Lower lobe of right lung (tissue), 2 donors: Measurements from ENCODE around the gene TMC3. TPM values are rescaled to one million over a fixed set of nuclear protein-coding genes. Genes with fewer than 3 reads are reported as not detected.

Experiments
- ATAC-seq, 2 donors: fragments of 200-7000 bp; cut with Tn5 transposase; one replicate each; pipeline ENCODE4 v1.9.1; 2020 to 2022; ENCODE audit warnings: mild to moderate bottlenecking in 2 of 2, moderate library complexity in 2 of 2
- DNase-seq: peaks from one replicate; pipeline ENCODE4 v3.0.0-alpha.2; 2020
- H3K27ac ChIP-seq: fragments of 200-600 bp; one replicate; pipeline ENCODE4 v1.8.0; 2022
- H3K27me3 ChIP-seq: fragments of 200-600 bp; one replicate; pipeline ENCODE4 v1.8.0; 2022; ENCODE audit warnings: low read depth
- H3K36me3 ChIP-seq: fragments of 200-600 bp; one replicate; pipeline ENCODE4 v1.8.0; 2022; ENCODE audit warnings: mild to moderate bottlenecking
- H3K4me1 ChIP-seq: fragments of 200-600 bp; one replicate; pipeline ENCODE4 v1.8.0; 2022
- H3K4me3 ChIP-seq: fragments of 200-600 bp; one replicate; pipeline ENCODE4 v1.8.0; 2022; ENCODE audit warnings: mild to moderate bottlenecking
- H3K9me3 ChIP-seq: fragments of 200-600 bp; one replicate; pipeline ENCODE4 v1.8.0; 2022
- intact Hi-C: fragments of 100-400 bp; cut with DNase I; formaldehyde crosslinking; loops from one replicate; pipeline ENCODE4 v1.11.0; 2022
- total RNA-seq: library from RNA; stranded (reverse); fragmentation: NEBNext Ultra II Directional; extraction: Animal tissue kit (Norgen Biotek cat#: 25700); gene quantifications from one replicate; pipeline ENCODE4 v1.2.1, GENCODE V29; 2021
- TF ChIP-seq, protein P1 (sequence below): fragments of 200-600 bp; IDR thresholded peaks from one replicate; pipeline ENCODE4 v1.8.0; 2022; ENCODE audit warnings: antibody characterized with exemption, mild to moderate bottlenecking
- donor health status: DM: no; HTN: yes; CAD: no; lungs with severe emphysema.

Gene TMC3
- total RNA-seq, 1 donor from 2014 or later, result not detected

DNA sequence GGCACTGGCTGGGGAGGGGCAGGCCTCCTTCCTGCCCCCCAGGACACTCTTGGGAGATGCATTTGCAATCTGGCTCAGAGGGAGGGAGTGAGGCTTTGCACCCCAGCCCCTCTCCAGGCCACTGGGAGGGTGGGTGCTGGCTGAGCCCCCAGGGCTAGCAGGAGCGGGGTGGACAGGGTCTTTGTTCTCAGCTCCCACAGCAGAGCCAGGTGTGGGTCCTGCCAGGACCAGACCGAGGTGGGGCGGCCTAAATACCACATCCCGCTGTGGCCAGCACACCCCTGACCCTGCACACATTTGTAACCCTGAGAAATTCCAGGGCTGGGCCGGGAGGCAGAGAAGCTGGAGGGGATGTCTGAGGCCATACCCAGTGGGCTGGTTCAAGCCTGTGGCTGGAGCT lies 91.1 kb downstream of the TMC3 start:
- DNase-seq (no peak), ATAC-seq (no peak)
- TF ChIP-seq, protein P1, sequence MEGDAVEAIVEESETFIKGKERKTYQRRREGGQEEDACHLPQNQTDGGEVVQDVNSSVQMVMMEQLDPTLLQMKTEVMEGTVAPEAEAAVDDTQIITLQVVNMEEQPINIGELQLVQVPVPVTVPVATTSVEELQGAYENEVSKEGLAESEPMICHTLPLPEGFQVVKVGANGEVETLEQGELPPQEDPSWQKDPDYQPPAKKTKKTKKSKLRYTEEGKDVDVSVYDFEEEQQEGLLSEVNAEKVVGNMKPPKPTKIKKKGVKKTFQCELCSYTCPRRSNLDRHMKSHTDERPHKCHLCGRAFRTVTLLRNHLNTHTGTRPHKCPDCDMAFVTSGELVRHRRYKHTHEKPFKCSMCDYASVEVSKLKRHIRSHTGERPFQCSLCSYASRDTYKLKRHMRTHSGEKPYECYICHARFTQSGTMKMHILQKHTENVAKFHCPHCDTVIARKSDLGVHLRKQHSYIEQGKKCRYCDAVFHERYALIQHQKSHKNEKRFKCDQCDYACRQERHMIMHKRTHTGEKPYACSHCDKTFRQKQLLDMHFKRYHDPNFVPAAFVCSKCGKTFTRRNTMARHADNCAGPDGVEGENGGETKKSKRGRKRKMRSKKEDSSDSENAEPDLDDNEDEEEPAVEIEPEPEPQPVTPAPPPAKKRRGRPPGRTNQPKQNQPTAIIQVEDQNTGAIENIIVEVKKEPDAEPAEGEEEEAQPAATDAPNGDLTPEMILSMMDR, result no peak

DNA sequence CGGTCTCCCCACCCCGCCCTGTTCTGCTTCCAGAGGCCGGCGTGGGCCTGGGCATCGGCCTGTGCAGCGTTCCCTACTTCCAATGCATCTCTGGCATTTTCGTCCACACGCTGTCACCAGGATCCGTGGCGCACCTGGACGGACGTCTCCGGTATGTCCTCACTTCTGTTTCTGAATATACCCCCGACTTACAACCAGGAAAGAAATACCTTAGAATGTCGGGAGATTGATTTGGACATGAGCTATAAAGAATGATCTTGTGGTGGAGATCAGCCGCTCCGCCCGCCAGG lies 91.5 kb downstream of the TMC3 start:
- Histone ChIP-seq H3K36me3 (peaks cover 37% of the 10 kb centered on the region), H3K27ac (no peak overlapping the region), H3K4me1 (peaks cover 18% of the 10 kb centered on the region), H3K4me3 (no peak overlapping the region), H3K9me3 (no peaks in the 10 kb centered on the region), H3K27me3 (no peaks in the 10 kb centered on the region)
- no peak for DNase-seq
- intact Hi-C loops, result no loop called here
- no peak for ATAC-seq
- TF ChIP-seq, protein P1, result no peak

More for the DNA sequence above, 91.1 kb downstream of the TMC3 start:
- no peak overlapping the region for H3K4me3 ChIP-seq
- H3K27ac ChIP-seq, result no peak overlapping the region
- no peaks in the 10 kb centered on the region for H3K27me3 ChIP-seq
- H3K36me3 ChIP-seq, result peaks cover 41% of the 10 kb centered on the region
- intact Hi-C loops, result no loop called here
- H3K4me1 ChIP-seq, result peaks cover 18% of the 10 kb centered on the region
- H3K9me3 ChIP-seq, result no peaks in the 10 kb centered on the region

DNA sequence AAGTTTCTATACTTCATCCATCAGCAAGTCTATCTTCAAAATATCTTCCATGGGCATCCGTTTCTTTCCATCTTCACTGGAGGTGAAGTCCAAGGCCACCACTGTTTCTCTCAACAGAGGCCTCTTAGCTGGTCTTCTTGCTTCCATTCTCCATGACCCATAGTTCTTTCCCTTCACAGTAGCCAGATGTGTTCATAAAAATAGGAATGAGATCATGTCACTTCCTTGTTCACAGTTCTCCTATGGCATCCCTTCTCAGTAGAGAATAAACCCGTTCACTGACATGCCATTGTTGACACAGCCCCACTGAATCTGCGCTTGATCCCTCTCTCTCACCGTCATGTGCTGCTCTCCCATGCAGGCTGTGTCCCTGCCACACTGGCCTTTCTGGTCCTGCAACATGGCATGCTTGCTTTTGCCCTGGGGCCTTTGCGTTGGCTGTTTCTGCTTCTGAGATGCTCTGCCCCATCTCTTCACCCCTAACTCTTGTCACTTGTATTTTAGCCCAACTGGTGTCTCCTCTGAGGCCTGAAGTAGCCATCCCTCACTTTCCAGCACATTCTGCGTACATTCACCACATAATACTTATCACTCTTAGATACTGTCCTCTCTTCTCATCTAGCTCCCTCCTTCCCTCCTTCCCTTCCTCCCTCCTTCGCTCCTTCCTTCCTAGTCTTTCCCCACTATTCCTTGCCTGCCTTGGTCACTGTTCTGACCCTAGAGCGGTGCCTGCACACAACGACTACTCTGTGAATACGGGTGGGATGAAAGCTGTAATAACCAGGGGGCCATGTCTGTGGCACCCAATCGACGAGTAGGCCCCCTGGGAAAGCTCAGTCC lies 92.0 kb downstream of the TMC3 start:
- no peaks in the 10 kb centered on the region for H3K9me3 ChIP-seq
- no peaks in the 10 kb centered on the region for H3K27me3 ChIP-seq
- ATAC-seq, result no peak
- no peak overlapping the region for H3K27ac ChIP-seq
- TF ChIP-seq, protein P1, result no peak
- DNase-seq, result no peak
- peaks cover 18% of the 10 kb centered on the region for H3K4me1 ChIP-seq
- peaks cover 32% of the 10 kb centered on the region for H3K36me3 ChIP-seq
- intact Hi-C loops, result no loop called here
- no peak overlapping the region for H3K4me3 ChIP-seq

DNA sequence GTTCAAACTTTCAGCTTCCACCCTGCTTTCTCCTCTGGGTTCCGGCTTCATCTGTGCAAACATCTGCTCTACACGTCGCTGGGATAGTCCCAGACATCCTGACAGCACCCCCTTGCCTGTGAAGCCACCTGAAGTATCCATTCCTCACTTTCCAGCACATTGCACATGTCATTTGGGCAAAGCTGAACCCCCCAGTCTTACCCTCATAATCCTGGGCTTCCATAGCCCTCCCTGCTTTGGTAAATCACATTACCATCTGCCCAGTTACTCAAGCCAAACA lies 92.6 kb downstream of the TMC3 start:
- intact Hi-C loops, result no loop called here
- no peak for DNase-seq
- TF ChIP-seq, protein P1, result no peak
- no peak overlapping the region for H3K4me3 ChIP-seq
- no peaks in the 10 kb centered on the region for H3K9me3 ChIP-seq
- H3K36me3 ChIP-seq, result peaks cover 26% of the 10 kb centered on the region
- H3K27ac ChIP-seq, result no peak overlapping the region
- ATAC-seq, result no peak
- H3K27me3 ChIP-seq, result no peaks in the 10 kb centered on the region
- peaks cover 18% of the 10 kb centered on the region for H3K4me1 ChIP-seq

Other genes starting within 250 kb of the TMC3 start
- gene CFAP161, start 239.9 kb downstream of the TMC3 start, total RNA-seq, result 7.4 TPM
- 34.6 TPM for gene IL16, start 177.3 kb downstream of the TMC3 start, total RNA-seq
- 5.2 TPM for gene STARD5, start 50.1 kb downstream of the TMC3 start, total RNA-seq